ENCODE data around the gene ASIC3.
"Not testable (repeated sequence)": the region's sequence is repeated elsewhere in the genome, so short reads cannot be mapped to it uniquely, and the experiment has no call there.

The ASIC3 gene

DNA sequence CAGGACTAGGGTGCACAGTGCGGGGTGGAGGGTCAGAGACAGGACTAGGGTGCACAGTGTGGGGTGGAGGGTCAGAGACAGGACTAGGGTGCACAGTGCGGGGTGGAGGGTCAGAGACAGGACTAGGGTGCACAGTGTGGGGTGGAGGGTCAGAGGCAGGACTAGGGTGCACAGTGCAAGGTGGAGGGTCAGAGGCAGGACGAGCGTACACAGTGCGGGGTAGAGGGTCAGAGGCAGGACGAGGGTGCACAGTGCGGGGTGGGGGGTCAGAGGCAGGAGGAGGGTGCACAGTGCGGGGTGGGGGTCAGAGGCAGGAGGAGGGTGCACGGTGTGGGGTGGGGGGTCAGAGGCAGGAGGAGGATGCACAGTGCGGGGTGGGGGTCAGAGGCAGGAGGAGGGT lies 4.9 kb upstream of the ASIC3 start:
- H3K27ac ChIP-seq (ENCODE audit: insufficient read depth, low read length, poor library complexity, severe bottlenecking); DNase-seq; H3K9me3 ChIP-seq (ENCODE audit: control insufficient read depth, low read length); H3K4me3 ChIP-seq (ENCODE audit: insufficient read depth, low read depth, low read length, poor library complexity, severe bottlenecking); H3K4me1 ChIP-seq (ENCODE audit: control insufficient read depth, insufficient read depth, low read length, poor library complexity, severe bottlenecking); H3K27me3 ChIP-seq (replicated peaks; ENCODE audit: control insufficient read depth, insufficient read depth, low read length, poor library complexity, severe bottlenecking): not testable (repeated sequence)
- H3K36me3 ChIP-seq (ENCODE audit: control insufficient read depth, insufficient read depth, low read length): peaks cover 27% of the 10 kb centered on the region

DNA sequence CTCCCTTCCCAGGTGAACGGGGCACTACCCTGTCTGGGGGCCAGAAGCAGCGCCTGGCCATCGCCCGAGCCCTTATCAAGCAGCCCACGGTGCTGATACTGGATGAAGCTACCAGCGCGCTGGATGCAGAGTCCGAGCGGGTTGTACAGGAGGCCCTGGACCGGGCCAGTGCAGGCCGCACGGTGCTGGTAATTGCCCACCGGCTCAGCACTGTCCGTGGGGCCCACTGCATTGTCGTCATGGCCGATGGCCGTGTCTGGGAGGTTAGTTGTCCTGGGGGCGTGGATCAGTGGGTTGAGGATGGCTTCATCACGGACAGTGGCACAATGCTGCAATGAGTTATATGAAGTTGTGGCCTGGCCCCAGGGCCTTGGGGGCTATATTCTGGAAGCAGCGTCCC lies 4.4 kb upstream of the ASIC3 start:
- Histone ChIP-seq H3K4me1 (ENCODE audit: control insufficient read depth, insufficient read depth, low read length, poor library complexity, severe bottlenecking) (peaks cover 4% of the 10 kb centered on the region), H3K27me3 (replicated peaks; ENCODE audit: control insufficient read depth, insufficient read depth, low read length, poor library complexity, severe bottlenecking) (no peaks in the 10 kb centered on the region), H3K36me3 (ENCODE audit: control insufficient read depth, insufficient read depth, low read length) (peaks cover 27% of the 10 kb centered on the region), H3K27ac (ENCODE audit: insufficient read depth, low read length, poor library complexity, severe bottlenecking) (no peak overlapping the region), H3K9me3 (ENCODE audit: control insufficient read depth, low read length) (no peaks in the 10 kb centered on the region), H3K4me3 (ENCODE audit: insufficient read depth, low read depth, low read length, poor library complexity, severe bottlenecking) (no peak overlapping the region)
- DNase-seq: no peak

DNA sequence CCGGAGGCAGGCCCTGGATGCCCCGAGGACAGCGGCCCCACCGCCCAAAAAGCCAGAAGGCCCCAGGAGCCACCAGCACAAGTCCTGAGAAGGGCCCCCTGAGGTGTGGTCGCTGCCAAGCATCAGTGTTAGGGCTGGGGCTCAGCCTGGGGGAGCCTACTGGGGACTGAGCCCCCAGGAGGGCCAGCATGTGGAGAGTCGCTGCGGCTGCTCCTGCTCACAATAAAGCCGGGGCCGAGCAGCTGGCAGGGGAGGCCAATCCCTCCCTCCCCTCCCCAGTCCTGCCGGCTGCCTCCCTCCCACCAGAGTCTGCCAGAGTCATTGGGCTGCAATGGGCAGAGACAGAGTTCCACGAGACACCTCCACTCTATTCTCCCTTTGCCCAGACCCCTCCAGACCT lies 3.1 kb upstream of the ASIC3 start:
- no peak overlapping the region for H3K27ac ChIP-seq (ENCODE audit: insufficient read depth, low read length, poor library complexity, severe bottlenecking)
- peaks cover 27% of the 10 kb centered on the region for H3K36me3 ChIP-seq (ENCODE audit: control insufficient read depth, insufficient read depth, low read length)
- DNase-seq: no peak
- H3K9me3 ChIP-seq (ENCODE audit: control insufficient read depth, low read length): no peaks in the 10 kb centered on the region
- H3K4me1 ChIP-seq (ENCODE audit: control insufficient read depth, insufficient read depth, low read length, poor library complexity, severe bottlenecking): no peaks in the 10 kb centered on the region
- no peaks in the 10 kb centered on the region for H3K27me3 ChIP-seq (replicated peaks; ENCODE audit: control insufficient read depth, insufficient read depth, low read length, poor library complexity, severe bottlenecking)
- H3K4me3 ChIP-seq (ENCODE audit: insufficient read depth, low read depth, low read length, poor library complexity, severe bottlenecking): no peak overlapping the region

DNA sequence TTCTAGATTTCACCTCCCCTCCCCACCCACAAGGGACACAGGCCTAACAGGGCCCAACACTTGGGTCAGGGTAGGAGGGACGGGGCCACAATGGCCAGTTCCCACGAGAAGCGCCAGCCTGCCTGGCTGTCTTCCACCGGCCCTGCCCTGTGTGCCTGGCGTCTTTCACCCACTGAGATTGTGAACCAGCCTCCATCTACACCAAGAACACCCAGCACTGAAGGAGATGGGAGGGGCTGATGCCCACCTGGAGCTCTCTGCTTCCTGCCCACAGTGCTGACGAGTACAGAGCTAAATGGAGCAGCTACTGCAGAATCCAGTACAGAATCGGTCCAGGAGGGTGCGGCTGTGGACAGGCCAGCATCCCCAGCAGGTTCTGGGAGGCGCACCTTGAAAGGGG lies 2.4 kb upstream of the ASIC3 start:
- no peak for DNase-seq
- Histone ChIP-seq H3K4me1 (ENCODE audit: control insufficient read depth, insufficient read depth, low read length, poor library complexity, severe bottlenecking) (peaks cover 4% of the 10 kb centered on the region), H3K4me3 (ENCODE audit: insufficient read depth, low read depth, low read length, poor library complexity, severe bottlenecking) (no peak overlapping the region), H3K27ac (ENCODE audit: insufficient read depth, low read length, poor library complexity, severe bottlenecking) (no peak overlapping the region), H3K36me3 (ENCODE audit: control insufficient read depth, insufficient read depth, low read length) (peaks cover 27% of the 10 kb centered on the region), H3K9me3 (ENCODE audit: control insufficient read depth, low read length) (no peaks in the 10 kb centered on the region), H3K27me3 (replicated peaks; ENCODE audit: control insufficient read depth, insufficient read depth, low read length, poor library complexity, severe bottlenecking) (no peaks in the 10 kb centered on the region)

DNA sequence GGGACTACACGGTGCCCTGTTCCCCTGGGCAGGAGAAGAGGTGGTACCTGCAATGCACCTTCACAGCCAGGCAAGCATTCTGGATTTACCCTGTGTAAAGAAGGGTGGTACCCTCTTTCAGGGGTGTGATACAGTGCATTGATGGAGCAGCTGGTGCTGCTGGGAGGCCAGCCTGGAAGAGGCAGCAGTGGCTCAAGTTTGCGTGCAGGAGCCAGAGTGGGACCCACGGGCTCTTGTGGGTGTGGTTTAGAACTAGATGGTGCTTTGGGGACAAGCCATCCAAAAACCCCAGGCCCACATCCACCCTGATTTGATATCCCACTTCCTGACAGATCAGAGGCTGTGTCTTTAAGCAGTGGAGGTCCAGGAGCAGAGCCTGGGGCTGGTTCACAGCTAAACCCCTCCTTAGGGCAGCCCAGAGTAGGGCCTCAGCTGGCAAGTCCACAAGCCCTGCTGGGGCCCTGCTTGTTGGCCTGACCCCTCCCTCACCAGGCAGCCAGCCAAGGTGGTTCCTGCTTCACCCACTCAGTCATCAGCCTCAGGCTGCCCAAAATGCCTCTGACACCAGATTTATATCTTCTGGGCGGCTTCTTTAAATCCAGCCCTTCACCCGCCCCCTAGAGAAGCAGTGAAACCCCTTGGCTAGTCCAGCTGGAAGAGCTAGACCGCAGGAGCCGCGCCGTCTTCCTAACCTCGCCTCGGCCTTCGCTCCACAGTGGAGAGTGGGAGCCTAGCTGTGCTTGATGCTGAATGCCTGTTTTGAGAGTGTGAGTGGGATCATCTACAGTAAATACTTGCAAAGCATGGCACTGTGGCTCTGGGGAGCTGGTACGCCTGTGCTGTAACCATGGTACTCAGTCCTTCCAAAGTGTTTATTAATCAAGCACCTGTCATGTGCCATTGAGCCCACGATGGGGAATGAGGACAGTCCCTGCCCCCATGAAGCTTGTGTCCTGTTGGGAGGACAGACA lies 1.4 kb upstream of the ASIC3 start:
- H3K9me3 ChIP-seq (ENCODE audit: control insufficient read depth, low read length): no peaks in the 10 kb centered on the region
- no peak for DNase-seq
- H3K27me3 ChIP-seq (replicated peaks; ENCODE audit: control insufficient read depth, insufficient read depth, low read length, poor library complexity, severe bottlenecking): no peaks in the 10 kb centered on the region
- H3K4me3 ChIP-seq (ENCODE audit: insufficient read depth, low read depth, low read length, poor library complexity, severe bottlenecking): no peak overlapping the region
- peaks cover 6% of the 10 kb centered on the region for H3K4me1 ChIP-seq (ENCODE audit: control insufficient read depth, insufficient read depth, low read length, poor library complexity, severe bottlenecking)
- no peak overlapping the region for H3K27ac ChIP-seq (ENCODE audit: insufficient read depth, low read length, poor library complexity, severe bottlenecking)
- peaks cover 27% of the 10 kb centered on the region for H3K36me3 ChIP-seq (ENCODE audit: control insufficient read depth, insufficient read depth, low read length)

DNA sequence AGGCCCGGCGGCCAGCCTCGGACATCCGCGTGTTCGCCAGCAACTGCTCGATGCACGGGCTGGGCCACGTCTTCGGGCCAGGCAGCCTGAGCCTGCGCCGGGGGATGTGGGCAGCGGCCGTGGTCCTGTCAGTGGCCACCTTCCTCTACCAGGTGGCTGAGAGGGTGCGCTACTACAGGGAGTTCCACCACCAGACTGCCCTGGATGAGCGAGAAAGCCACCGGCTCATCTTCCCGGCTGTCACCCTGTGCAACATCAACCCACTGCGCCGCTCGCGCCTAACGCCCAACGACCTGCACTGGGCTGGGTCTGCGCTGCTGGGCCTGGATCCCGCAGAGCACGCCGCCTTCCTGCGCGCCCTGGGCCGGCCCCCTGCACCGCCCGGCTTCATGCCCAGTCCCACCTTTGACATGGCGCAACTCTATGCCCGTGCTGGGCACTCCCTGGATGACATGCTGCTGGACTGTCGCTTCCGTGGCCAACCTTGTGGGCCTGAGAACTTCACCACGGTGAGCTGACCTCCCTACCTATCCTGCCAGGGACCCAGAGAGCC lies 656 bp downstream of the ASIC3 start:
- Histone ChIP-seq H3K27me3 (replicated peaks; ENCODE audit: control insufficient read depth, insufficient read depth, low read length, poor library complexity, severe bottlenecking) (no peaks in the 10 kb centered on the region), H3K27ac (ENCODE audit: insufficient read depth, low read length, poor library complexity, severe bottlenecking) (no peak overlapping the region)
- DNase-seq: no peak

DNA sequence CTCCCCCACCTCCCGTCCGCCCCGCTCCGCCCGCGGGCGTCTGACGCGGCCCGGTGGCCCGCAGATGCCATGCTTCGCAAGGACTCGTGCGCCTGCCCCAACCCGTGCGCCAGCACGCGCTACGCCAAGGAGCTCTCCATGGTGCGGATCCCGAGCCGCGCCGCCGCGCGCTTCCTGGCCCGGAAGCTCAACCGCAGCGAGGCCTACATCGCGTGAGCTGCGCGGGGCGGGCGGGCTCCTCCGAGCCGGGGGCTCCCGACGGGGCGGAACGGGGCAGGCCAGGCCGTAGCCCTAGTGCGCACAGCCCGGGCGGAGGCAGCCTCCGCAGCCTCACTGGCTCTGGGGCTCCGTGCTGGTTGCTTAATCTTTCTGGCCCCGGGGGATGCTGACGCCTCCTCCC lies 2.8 kb downstream of the ASIC3 start:
- Histone ChIP-seq H3K27ac (ENCODE audit: insufficient read depth, low read length, poor library complexity, severe bottlenecking) (no peak overlapping the region), H3K4me1 (ENCODE audit: control insufficient read depth, insufficient read depth, low read length, poor library complexity, severe bottlenecking) (peaks cover 6% of the 10 kb centered on the region), H3K27me3 (replicated peaks; ENCODE audit: control insufficient read depth, insufficient read depth, low read length, poor library complexity, severe bottlenecking) (no peaks in the 10 kb centered on the region), H3K9me3 (ENCODE audit: control insufficient read depth, low read length) (no peaks in the 10 kb centered on the region), H3K36me3 (ENCODE audit: control insufficient read depth, insufficient read depth, low read length) (peaks cover 5% of the 10 kb centered on the region), H3K4me3 (ENCODE audit: insufficient read depth, low read depth, low read length, poor library complexity, severe bottlenecking) (no peak overlapping the region)
- DNase-seq: peak; percentile 27 to 35 (median 31)

More for the DNA sequence above, 656 bp downstream of the ASIC3 start:
- peaks cover 6% of the 10 kb centered on the region for H3K4me1 ChIP-seq (ENCODE audit: control insufficient read depth, insufficient read depth, low read length, poor library complexity, severe bottlenecking)
- H3K4me3 ChIP-seq (ENCODE audit: insufficient read depth, low read depth, low read length, poor library complexity, severe bottlenecking): no peak overlapping the region
- H3K36me3 ChIP-seq (ENCODE audit: control insufficient read depth, insufficient read depth, low read length): peaks cover 16% of the 10 kb centered on the region
- H3K9me3 ChIP-seq (ENCODE audit: control insufficient read depth, low read length): no peaks in the 10 kb centered on the region

DNA sequence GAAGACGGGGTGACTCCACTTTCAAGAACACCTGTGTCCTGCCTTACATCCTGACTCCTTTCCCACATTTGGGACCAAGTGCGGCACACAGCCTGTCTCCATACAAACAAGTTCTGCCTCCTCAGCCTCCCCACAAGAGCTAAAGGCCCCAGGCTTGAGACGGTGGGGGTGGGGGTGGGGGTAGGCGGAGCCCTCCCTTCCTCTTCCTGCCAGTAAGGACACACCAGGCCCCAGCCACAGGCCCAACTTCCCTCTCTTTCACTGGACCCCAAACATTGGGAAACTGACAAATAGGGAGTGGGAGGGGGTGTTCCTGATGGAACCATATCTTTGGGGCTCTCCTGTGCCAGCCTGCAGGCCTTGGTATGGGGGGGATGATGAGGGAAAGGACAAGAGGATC lies 4.8 kb downstream of the ASIC3 start:
- no peak for DNase-seq
- H3K9me3 ChIP-seq (ENCODE audit: control insufficient read depth, low read length): no peaks in the 10 kb centered on the region

DNA sequence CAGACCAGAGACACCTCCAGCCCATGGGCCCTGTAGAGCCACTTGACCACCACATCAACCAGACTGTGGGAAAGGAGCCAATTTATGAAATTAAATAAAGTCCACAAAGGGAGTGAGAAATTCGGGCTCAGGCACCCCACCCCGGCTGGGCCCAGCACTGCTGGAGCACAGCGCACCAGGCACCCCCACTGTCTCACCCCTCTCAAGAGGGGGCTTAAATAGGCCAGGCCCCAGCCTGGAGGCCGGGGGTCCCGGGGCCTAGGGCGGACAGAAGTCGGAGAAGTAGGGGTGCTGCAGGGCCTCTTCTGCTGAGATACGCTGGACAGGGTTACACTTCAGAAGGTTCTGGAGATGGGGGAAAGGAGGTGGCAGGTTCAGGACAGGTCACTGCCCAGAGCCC lies 5.4 kb downstream of the ASIC3 start:
- Histone ChIP-seq H3K36me3 (ENCODE audit: control insufficient read depth, insufficient read depth, low read length) (no peaks in the 10 kb centered on the region), H3K9me3 (ENCODE audit: control insufficient read depth, low read length) (no peaks in the 10 kb centered on the region), H3K4me3 (ENCODE audit: insufficient read depth, low read depth, low read length, poor library complexity, severe bottlenecking) (no peak overlapping the region), H3K27me3 (replicated peaks; ENCODE audit: control insufficient read depth, insufficient read depth, low read length, poor library complexity, severe bottlenecking) (no peaks in the 10 kb centered on the region), H3K4me1 (ENCODE audit: control insufficient read depth, insufficient read depth, low read length, poor library complexity, severe bottlenecking) (peaks cover 20% of the 10 kb centered on the region), H3K27ac (ENCODE audit: insufficient read depth, low read length, poor library complexity, severe bottlenecking) (no peak overlapping the region)
- no peak for DNase-seq

More for the DNA sequence above, 4.8 kb downstream of the ASIC3 start:
- H3K27me3 ChIP-seq (replicated peaks; ENCODE audit: control insufficient read depth, insufficient read depth, low read length, poor library complexity, severe bottlenecking): no peaks in the 10 kb centered on the region
- no peak overlapping the region for H3K4me3 ChIP-seq (ENCODE audit: insufficient read depth, low read depth, low read length, poor library complexity, severe bottlenecking)
- H3K36me3 ChIP-seq (ENCODE audit: control insufficient read depth, insufficient read depth, low read length): no peaks in the 10 kb centered on the region
- H3K27ac ChIP-seq (ENCODE audit: insufficient read depth, low read length, poor library complexity, severe bottlenecking): no peak overlapping the region
- peaks cover 14% of the 10 kb centered on the region for H3K4me1 ChIP-seq (ENCODE audit: control insufficient read depth, insufficient read depth, low read length, poor library complexity, severe bottlenecking)

DNA sequence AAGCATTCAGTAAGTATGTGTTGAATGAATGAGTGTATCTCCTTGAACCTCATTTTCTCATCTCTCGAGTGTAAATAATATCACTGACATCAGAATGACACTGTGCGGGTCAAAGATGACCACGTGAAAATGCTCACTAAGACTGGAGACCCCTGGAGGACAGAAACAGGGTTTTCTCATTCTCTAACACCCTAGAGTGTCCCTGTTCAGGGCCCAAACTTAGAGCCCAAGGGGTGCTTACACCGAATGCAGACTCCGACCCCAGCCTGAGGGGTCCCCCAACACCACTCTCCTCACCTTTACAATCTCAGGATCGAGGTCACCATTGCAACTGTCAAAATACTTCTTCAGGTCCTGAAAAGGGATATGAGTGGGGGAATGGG lies 7.9 kb downstream of the ASIC3 start:
- Histone ChIP-seq H3K27me3 (replicated peaks; ENCODE audit: control insufficient read depth, insufficient read depth, low read length, poor library complexity, severe bottlenecking) (no peaks in the 10 kb centered on the region), H3K27ac (ENCODE audit: insufficient read depth, low read length, poor library complexity, severe bottlenecking) (no peak overlapping the region), H3K4me1 (ENCODE audit: control insufficient read depth, insufficient read depth, low read length, poor library complexity, severe bottlenecking) (peaks cover 29% of the 10 kb centered on the region), H3K36me3 (ENCODE audit: control insufficient read depth, insufficient read depth, low read length) (no peaks in the 10 kb centered on the region), H3K9me3 (ENCODE audit: control insufficient read depth, low read length) (no peaks in the 10 kb centered on the region), H3K4me3 (ENCODE audit: insufficient read depth, low read depth, low read length, poor library complexity, severe bottlenecking) (no peak overlapping the region)
- DNase-seq: no peak

All from effector memory CD4-positive, alpha-beta T cell (primary cell).